Activated naive CD4-positive, alpha-beta T cell treated with anti-CD3 and anti-CD28 coated beads, Interleukin-2, amount 50 U/mL, for 24 hours (primary cell): Measurements from ENCODE around the gene PGM3.
A peak's percentile ranks its signal among the peaks of the same experiment; 100 is the strongest.
"Not testable (repeated sequence)": the region's sequence is repeated elsewhere in the genome, so short reads cannot be mapped to it uniquely, and the experiment has no call there.

Experiments
- H3K27ac Mint-ChIP-seq: one replicate; pipeline ENCODE4 v1.8.0; 2021; ENCODE audit warnings: mild to moderate bottlenecking, mixed read lengths
- H3K27me3 Mint-ChIP-seq: one replicate; pipeline ENCODE4 v1.8.0; 2021; ENCODE audit warnings: mixed read lengths
- H3K36me3 Mint-ChIP-seq: one replicate; pipeline ENCODE4 v1.8.0; 2021; ENCODE audit warnings: mixed read lengths
- H3K4me1 Mint-ChIP-seq: one replicate; pipeline ENCODE4 v1.8.0; 2021; ENCODE audit warnings: mixed read lengths
- H3K4me3 Mint-ChIP-seq: one replicate; pipeline ENCODE4 v1.8.0; 2021; ENCODE audit warnings: mild to moderate bottlenecking, mixed read lengths
- H3K9me3 Mint-ChIP-seq: one replicate; pipeline ENCODE4 v1.8.0; 2021; ENCODE audit warnings: mixed read lengths

PGM3 gene

DNA sequence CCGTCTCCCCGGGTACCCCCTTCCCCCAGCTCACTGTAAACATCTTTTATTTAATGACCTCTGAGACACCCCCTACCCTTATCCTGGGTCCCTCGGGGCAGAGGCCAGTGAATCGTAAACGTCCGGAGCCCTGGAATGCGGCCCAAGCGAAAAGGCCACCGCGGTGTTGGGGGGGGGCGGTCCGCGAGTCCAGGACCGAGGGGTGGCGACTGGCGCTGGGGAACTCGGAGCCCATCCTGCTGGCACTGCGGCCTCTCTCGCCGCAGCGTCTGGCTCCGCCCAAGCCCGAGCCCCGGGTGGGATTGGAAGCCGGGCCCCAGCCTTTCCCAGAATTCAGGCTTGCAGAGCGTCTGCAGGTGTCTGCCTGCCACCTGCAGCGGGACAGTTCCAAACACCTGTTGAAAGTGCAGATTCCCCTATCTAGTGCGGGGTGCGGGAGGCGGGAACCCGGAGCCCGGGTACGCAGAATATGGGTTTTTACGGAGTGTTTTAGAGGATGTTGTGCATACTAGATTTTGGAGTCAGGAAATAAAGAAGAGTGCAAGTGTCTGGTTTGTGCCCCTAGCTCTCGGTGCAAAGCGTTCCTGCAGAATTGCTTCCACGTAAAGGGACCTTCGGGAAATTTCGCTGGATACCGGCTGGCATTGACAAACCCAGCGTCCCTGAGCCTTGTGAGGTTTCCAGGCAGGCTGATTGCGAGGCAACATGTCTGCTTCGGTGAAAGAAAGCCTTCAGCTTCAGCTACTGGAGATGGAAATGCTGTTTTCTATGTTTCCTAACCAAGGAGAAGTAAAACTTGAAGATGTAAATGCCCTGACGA, 892 bp upstream of the PGM3 start:
- Mint-ChIP-seq H3K9me3 (no peaks in the 10 kb centered on the region), H3K27ac (no peak overlapping the region), H3K36me3 (peaks cover 4% of the 10 kb centered on the region), H3K27me3 (no peaks in the 10 kb centered on the region), H3K4me3 (peak overlapping the region; percentile 93), H3K4me1 (peaks cover 45% of the 10 kb centered on the region)

GRCh38 chr6:83192456-83192855, 609 bp downstream of the PGM3 start:
- H3K27me3 Mint-ChIP-seq: no peaks in the 10 kb centered on the region
- H3K4me1 Mint-ChIP-seq: peaks cover 57% of the 10 kb centered on the region
- peak overlapping the region; percentile 92 for H3K27ac Mint-ChIP-seq
- H3K9me3 Mint-ChIP-seq: no peaks in the 10 kb centered on the region
- peak overlapping the region; percentile 93 for H3K4me3 Mint-ChIP-seq
- H3K36me3 Mint-ChIP-seq: peaks cover 4% of the 10 kb centered on the region

DNA sequence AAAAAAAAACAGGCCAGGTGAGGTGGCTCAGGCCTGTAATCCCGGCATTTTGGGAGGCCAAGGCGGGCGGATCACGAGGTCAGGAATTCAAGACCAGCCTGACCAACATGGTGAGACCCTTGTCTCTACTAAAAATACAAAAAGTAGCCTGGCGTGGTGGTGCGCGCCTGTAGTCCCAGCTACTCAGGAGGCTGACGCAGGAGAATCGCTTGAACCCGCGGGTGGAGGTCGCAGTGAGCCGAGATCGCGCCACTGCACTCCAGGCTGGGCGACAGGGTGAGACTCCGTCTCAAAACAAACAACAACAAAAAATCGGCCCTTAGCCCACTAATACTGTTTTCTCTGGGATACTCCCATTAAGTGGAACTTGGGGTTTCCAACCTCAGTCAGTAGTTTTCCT, 1.1 kb downstream of the PGM3 start:
- Mint-ChIP-seq H3K4me3 (peak overlapping the region; percentile 93), H3K4me1 (peaks cover 57% of the 10 kb centered on the region)
- H3K27ac Mint-ChIP-seq, H3K27me3 Mint-ChIP-seq, H3K9me3 Mint-ChIP-seq, H3K36me3 Mint-ChIP-seq: not testable (repeated sequence)

DNA sequence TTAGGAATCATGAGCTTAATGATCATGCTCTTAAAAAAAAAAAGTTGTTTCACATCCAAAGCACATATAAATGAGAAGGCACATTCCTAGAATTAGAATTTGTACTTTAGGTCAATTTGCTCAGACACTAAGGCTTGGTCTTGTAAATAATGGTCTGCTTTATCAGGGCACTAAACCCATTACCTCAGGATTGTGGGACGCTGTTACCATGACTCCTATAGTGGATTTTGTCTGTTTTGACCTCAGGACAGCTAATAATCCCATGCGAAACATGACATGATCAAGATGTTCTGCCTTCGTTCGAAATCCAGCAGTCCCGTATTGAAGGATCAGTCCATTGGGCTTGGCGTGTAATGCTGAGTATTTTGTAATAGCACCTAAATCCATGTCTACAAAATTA, 2.4 kb downstream of the PGM3 start:
- Mint-ChIP-seq H3K4me3 (no peak overlapping the region), H3K4me1 (peaks cover 51% of the 10 kb centered on the region), H3K27me3 (no peaks in the 10 kb centered on the region), H3K9me3 (no peaks in the 10 kb centered on the region), H3K36me3 (peaks cover 6% of the 10 kb centered on the region), H3K27ac (no peak overlapping the region)

- no peak overlapping the region for H3K4me3 Mint-ChIP-seq
- H3K4me1 Mint-ChIP-seq: peaks cover 53% of the 10 kb centered on the region
- no peaks in the 10 kb centered on the region for H3K27me3 Mint-ChIP-seq
- no peak overlapping the region for H3K27ac Mint-ChIP-seq
- H3K9me3 Mint-ChIP-seq: no peaks in the 10 kb centered on the region
- H3K36me3 Mint-ChIP-seq: peaks cover 10% of the 10 kb centered on the region
Measured at GRCh38 chr6:83188501-83188900, 4.6 kb downstream of the PGM3 start.

- Mint-ChIP-seq H3K27ac (no peak overlapping the region), H3K4me3 (no peak overlapping the region), H3K27me3 (no peaks in the 10 kb centered on the region), H3K36me3 (peaks cover 17% of the 10 kb centered on the region), H3K9me3 (no peaks in the 10 kb centered on the region), H3K4me1 (peaks cover 40% of the 10 kb centered on the region)
Measured at GRCh38 chr6:83185096-83185495, 8.0 kb downstream of the PGM3 start.

DNA sequence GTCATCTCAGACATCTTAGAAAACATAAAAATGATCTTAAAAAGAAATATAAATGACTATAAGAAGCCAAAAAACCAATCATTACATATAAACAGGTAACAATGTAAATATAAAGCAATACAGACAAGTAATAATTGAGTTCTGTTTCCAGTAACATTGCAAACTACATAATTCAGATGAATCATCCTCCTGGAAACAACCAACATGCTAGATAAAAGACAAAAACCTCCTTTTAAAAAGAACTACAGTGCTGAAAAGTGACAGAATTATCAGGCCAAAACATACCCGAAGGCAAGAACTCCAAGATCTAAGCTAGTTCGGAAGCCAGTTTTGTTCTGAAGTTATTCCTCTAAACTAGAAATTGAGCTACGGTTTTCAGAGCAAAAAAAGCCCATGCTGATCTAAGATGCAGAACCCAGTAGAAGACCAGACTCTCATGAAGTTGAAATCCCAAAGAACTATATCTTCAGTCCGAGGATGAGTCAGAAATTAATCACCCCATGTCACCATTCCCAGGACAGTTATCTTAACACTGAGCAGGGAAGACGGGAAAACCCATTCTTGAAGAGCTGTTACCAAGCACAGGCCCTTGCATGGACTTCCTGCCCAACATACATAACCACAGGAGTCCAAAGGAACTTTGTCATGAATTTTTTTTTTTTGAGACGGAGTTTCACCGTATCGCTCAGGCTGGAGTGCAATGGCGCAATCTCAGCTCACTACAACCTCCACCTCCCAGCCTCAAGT, 9.8 kb downstream of the PGM3 start:
- peaks cover 23% of the 10 kb centered on the region for H3K4me1 Mint-ChIP-seq
- H3K27me3 Mint-ChIP-seq: no peaks in the 10 kb centered on the region
- peak overlapping the region; percentile 37 for H3K27ac Mint-ChIP-seq
- H3K36me3 Mint-ChIP-seq: peaks cover 15% of the 10 kb centered on the region
- H3K4me3 Mint-ChIP-seq: no peak overlapping the region
- H3K9me3 Mint-ChIP-seq: no peaks in the 10 kb centered on the region

- H3K27ac Mint-ChIP-seq: peak overlapping the region; percentile 1
- H3K36me3 Mint-ChIP-seq: peaks cover 15% of the 10 kb centered on the region
- H3K4me1 Mint-ChIP-seq: peaks cover 18% of the 10 kb centered on the region
- H3K9me3 Mint-ChIP-seq: no peaks in the 10 kb centered on the region
- H3K27me3 Mint-ChIP-seq: no peaks in the 10 kb centered on the region
- H3K4me3 Mint-ChIP-seq: no peak overlapping the region
Measured at GRCh38 chr6:83182114-83182513, 11.0 kb downstream of the PGM3 start.

- H3K4me3 Mint-ChIP-seq: no peak overlapping the region
- H3K27me3 Mint-ChIP-seq: no peaks in the 10 kb centered on the region
- H3K4me1 Mint-ChIP-seq: peaks cover 18% of the 10 kb centered on the region
- peaks cover 11% of the 10 kb centered on the region for H3K36me3 Mint-ChIP-seq
- no peak overlapping the region for H3K27ac Mint-ChIP-seq
- no peaks in the 10 kb centered on the region for H3K9me3 Mint-ChIP-seq
Measured at GRCh38 chr6:83180426-83180950, 12.6 kb downstream of the PGM3 start.

DNA sequence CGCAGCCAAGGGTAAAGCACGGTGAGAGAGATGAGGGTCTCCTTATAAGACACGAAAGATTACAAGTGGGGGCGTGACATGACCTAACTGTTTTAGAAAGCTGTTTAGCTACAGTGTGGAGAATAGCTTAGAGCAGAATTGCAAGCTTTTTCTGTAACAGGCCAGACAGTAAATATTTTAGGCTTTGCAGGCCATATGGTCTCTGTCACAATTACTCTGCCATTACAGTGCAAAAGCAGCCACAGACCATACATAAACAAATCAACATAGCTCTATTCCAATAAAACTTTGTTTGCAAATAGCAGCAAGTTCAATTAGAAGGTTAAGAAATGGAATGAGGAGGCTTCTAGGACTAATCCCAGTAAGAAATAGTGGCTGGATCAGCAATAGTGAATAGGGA, 16.8 kb downstream of the PGM3 start:
- H3K27me3 Mint-ChIP-seq: no peaks in the 10 kb centered on the region
- H3K4me3 Mint-ChIP-seq: no peak overlapping the region
- peaks cover 10% of the 10 kb centered on the region for H3K36me3 Mint-ChIP-seq
- peaks cover 6% of the 10 kb centered on the region for H3K4me1 Mint-ChIP-seq
- no peaks in the 10 kb centered on the region for H3K9me3 Mint-ChIP-seq
- no peak overlapping the region for H3K27ac Mint-ChIP-seq

DNA sequence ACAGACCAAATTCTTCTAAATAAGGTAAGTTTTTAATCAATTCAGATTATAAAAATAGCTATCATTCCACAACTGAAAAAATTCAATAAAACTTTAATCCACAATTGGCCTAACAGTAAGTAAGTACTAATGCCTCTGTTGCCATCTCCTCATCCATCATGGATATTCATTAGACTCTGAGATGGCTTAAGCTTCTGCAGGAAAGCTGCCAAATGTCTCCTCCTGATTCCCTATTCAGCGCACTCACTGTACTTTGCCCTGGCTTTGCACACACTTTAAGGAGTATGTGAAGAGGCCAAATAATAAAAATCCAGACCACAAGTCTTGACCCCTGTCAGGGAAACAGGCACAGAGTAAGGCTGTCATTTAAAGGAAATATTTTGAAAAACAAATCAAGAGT, 23.6 kb downstream of the PGM3 start:
- Mint-ChIP-seq H3K4me1 (no peaks in the 10 kb centered on the region), H3K36me3 (peaks cover 13% of the 10 kb centered on the region), H3K27me3 (no peaks in the 10 kb centered on the region), H3K4me3 (no peak overlapping the region), H3K9me3 (no peaks in the 10 kb centered on the region), H3K27ac (no peak overlapping the region)

GRCh38 chr6:83169106-83169505, 24.0 kb downstream of the PGM3 start:
- H3K27ac Mint-ChIP-seq: peak overlapping the region; percentile 30
- no peaks in the 10 kb centered on the region for H3K4me1 Mint-ChIP-seq
- no peaks in the 10 kb centered on the region for H3K9me3 Mint-ChIP-seq
- H3K36me3 Mint-ChIP-seq: peaks cover 13% of the 10 kb centered on the region
- H3K27me3 Mint-ChIP-seq: no peaks in the 10 kb centered on the region
- H3K4me3 Mint-ChIP-seq: no peak overlapping the region

DNA sequence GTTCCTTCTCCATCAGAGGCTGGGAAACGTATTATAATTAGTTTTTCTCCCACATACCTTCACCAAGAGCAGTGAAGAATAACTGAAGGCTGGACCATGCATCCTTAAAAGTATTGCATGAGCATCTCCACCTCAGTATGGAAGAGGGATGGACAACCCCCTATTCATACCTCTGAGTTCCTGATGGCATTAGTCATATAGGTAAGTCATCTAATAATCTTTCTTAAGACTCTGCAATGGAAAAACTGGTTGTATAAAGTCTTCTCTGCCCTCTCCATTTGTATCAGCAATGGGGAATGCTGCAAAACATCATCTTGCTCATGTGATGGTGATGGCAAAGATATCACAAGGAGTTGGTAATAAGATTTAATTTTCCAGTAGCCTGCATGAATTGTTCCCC, 24.5 kb downstream of the PGM3 start:
- Mint-ChIP-seq H3K9me3 (no peaks in the 10 kb centered on the region), H3K27me3 (no peaks in the 10 kb centered on the region), H3K4me3 (no peak overlapping the region), H3K4me1 (no peaks in the 10 kb centered on the region), H3K27ac (no peak overlapping the region), H3K36me3 (peaks cover 13% of the 10 kb centered on the region)

- H3K36me3 Mint-ChIP-seq: peaks cover 13% of the 10 kb centered on the region
- H3K4me1 Mint-ChIP-seq: no peaks in the 10 kb centered on the region
- H3K4me3 Mint-ChIP-seq: no peak overlapping the region
- no peak overlapping the region for H3K27ac Mint-ChIP-seq
- H3K27me3 Mint-ChIP-seq: no peaks in the 10 kb centered on the region
- H3K9me3 Mint-ChIP-seq: no peaks in the 10 kb centered on the region
Measured at GRCh38 chr6:83167726-83168278, 25.3 kb downstream of the PGM3 start.

GRCh38 chr6:83160167-83160566, 32.9 kb downstream of the PGM3 start:
- Mint-ChIP-seq H3K36me3 (peaks cover 12% of the 10 kb centered on the region), H3K27ac (no peak overlapping the region), H3K9me3 (no peaks in the 10 kb centered on the region), H3K27me3 (no peaks in the 10 kb centered on the region), H3K4me3 (no peak overlapping the region), H3K4me1 (no peaks in the 10 kb centered on the region)

- H3K27me3 Mint-ChIP-seq: no peaks in the 10 kb centered on the region
- peaks cover 6% of the 10 kb centered on the region for H3K36me3 Mint-ChIP-seq
- no peaks in the 10 kb centered on the region for H3K9me3 Mint-ChIP-seq
- no peaks in the 10 kb centered on the region for H3K4me1 Mint-ChIP-seq
- H3K27ac Mint-ChIP-seq: no peak overlapping the region
- no peak overlapping the region for H3K4me3 Mint-ChIP-seq
Measured at GRCh38 chr6:83155794-83156193, 37.3 kb downstream of the PGM3 start.
